Vagina (tissue), 2 donors: ENCODE measurements around the gene HS6ST2. TPM values are rescaled to one million over a fixed set of nuclear protein-coding genes. Genes with fewer than 3 reads are reported as not detected.

Experiments
- DNase-seq, 2 donors: peaks; one replicate each; pipeline ENCODE4 v3.0.0-alpha.2; 2017; ENCODE audit errors: extremely low spot score in 2 of 2
- H3K27ac ChIP-seq: fragments of 200-600 bp; sonication (generic); one replicate; pipeline ENCODE4 v1.5.1; 2019
- H3K27me3 ChIP-seq: fragments of 200-600 bp; sonication (generic); one replicate; pipeline ENCODE4 v1.5.1; 2019
- H3K36me3 ChIP-seq, 2 donors: fragments of 200-600 bp; sonication (generic); one replicate each; pipeline ENCODE4 v1.5.1; 2017 to 2019
- H3K4me1 ChIP-seq: fragments of 200-600 bp; sonication (generic); one replicate; pipeline ENCODE4 v1.5.1; 2019
- H3K4me3 ChIP-seq, 2 donors: fragments of 200-600 bp; sonication (generic); 1 replicate in 1 of 2; 2 replicates in 1 of 2; pipeline ENCODE4 v1.5.1; 2016 to 2019
- H3K9me3 ChIP-seq: fragments of 200-600 bp; sonication (generic); one replicate; pipeline ENCODE4 v1.5.1; 2019
- POLR2A ChIP-seq, 2 donors: fragments of 450-650 bp; IDR thresholded peaks; one replicate each; pipeline ENCODE4 v1.6.1; 2017; ENCODE audit warnings: antibody characterized with exemption in 2 of 2, mild to moderate bottlenecking in 2 of 2, moderate library complexity in 2 of 2
- POLR2AphosphoS5 ChIP-seq, 2 donors: sonication (generic); formaldehyde crosslinking; IDR thresholded peaks; one replicate each; pipeline ENCODE4 v1.9.0; 2017; ENCODE audit warnings: antibody characterized with exemption in 2 of 2, mild to moderate bottlenecking in 2 of 2, low read depth in 1 of 2; ENCODE audit not compliant: insufficient read depth in 1 of 2
- intact Hi-C: fragments of 100-400 bp; cut with DNase I; formaldehyde crosslinking; loops from one replicate; pipeline ENCODE4 v1.15.1; 2023
- total RNA-seq: library from RNA; depleted of rRNA; stranded (reverse); fragments of >200 nt; gene quantifications from one replicate; pipeline ENCODE4 v1.2.3, GENCODE V29; 2016
- TF ChIP-seq, protein P1 (sequence below), 3 experiments: fragments of 450-650 bp in 2 of 3; fragments of 200-600 bp in 1 of 3; sonication (generic) in 1 of 3; IDR thresholded peaks; one replicate each; pipeline ENCODE4 v1.5.1; 2017 to 2019; ENCODE audit warnings: antibody characterized with exemption in 3 of 3, mild to moderate bottlenecking in 2 of 3, moderate library complexity in 2 of 3

Gene HS6ST2
- total RNA-seq, 1 donor from 2014 or later, result 0.74 TPM

- TF ChIP-seq POLR2A (IDR thresholded peaks at IDR 0.05) (no peak), POLR2AphosphoS5 (IDR thresholded peaks at IDR 0.05; ENCODE audit: insufficient read depth in 1 of 2, low read depth in 1 of 2) (no peak)
- TF ChIP-seq, protein P1, sequence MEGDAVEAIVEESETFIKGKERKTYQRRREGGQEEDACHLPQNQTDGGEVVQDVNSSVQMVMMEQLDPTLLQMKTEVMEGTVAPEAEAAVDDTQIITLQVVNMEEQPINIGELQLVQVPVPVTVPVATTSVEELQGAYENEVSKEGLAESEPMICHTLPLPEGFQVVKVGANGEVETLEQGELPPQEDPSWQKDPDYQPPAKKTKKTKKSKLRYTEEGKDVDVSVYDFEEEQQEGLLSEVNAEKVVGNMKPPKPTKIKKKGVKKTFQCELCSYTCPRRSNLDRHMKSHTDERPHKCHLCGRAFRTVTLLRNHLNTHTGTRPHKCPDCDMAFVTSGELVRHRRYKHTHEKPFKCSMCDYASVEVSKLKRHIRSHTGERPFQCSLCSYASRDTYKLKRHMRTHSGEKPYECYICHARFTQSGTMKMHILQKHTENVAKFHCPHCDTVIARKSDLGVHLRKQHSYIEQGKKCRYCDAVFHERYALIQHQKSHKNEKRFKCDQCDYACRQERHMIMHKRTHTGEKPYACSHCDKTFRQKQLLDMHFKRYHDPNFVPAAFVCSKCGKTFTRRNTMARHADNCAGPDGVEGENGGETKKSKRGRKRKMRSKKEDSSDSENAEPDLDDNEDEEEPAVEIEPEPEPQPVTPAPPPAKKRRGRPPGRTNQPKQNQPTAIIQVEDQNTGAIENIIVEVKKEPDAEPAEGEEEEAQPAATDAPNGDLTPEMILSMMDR (IDR thresholded peaks at IDR 0.05), result no peak
- H3K27me3 ChIP-seq, result no peaks in the 10 kb centered on the region
- no peaks in the 10 kb centered on the region for H3K4me1 ChIP-seq
- no peaks in the 10 kb centered on the region for H3K9me3 ChIP-seq
- no peak for DNase-seq
- no peaks in the 10 kb centered on the region for H3K36me3 ChIP-seq
- H3K27ac ChIP-seq, result no peak overlapping the region
- no peak overlapping the region for H3K4me3 ChIP-seq
- intact Hi-C loops, result no loop called here
Measured at GRCh38 chrX:132618810-132619209, 339.6 kb downstream of the HS6ST2 start.

DNA sequence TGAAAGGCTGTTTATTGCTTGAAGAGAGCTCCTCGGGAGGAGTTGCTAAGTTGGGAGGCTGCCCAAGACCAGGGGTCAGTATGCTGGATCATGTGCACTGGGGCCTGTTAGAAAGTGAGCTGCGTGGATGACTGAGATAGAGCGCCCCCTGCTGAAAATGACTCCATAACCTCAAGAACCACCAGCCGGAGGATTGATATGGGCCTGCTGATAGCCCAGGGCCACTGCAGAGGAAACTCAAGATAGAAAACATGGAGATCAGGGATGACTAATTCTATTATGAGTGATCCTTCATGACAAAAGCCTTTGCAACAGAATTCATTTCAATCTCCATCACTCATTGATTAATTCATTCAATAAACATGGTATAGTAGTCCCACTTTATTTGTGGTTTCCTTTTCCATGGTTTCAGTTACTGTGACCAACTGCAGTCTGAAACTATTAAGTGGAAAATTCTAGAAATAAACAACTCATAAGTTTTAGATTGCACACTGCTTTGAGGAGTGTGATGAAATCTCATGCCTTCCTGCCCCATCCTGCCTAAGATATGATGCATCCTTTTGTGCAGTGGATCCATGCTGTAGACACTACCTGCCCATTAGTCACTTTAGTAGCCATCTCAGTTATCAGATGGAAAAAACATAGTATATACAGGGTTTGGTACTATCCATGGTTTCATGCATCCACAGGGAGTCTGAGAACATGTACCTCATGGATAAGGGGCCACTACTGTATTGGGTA is 342.9 kb downstream of the HS6ST2 start:
- Histone ChIP-seq H3K27ac (no peak overlapping the region), H3K27me3 (no peaks in the 10 kb centered on the region), H3K4me1 (no peaks in the 10 kb centered on the region), H3K4me3 (no peak overlapping the region), H3K9me3 (no peaks in the 10 kb centered on the region), H3K36me3 (no peaks in the 10 kb centered on the region)
- intact Hi-C loops, result no loop called here
- DNase-seq, result no peak
- TF ChIP-seq POLR2A (IDR thresholded peaks at IDR 0.05), result no peak
- TF ChIP-seq, protein P1 (IDR thresholded peaks at IDR 0.05), result peak in 1 of 3 experiments; percentile 22

DNA sequence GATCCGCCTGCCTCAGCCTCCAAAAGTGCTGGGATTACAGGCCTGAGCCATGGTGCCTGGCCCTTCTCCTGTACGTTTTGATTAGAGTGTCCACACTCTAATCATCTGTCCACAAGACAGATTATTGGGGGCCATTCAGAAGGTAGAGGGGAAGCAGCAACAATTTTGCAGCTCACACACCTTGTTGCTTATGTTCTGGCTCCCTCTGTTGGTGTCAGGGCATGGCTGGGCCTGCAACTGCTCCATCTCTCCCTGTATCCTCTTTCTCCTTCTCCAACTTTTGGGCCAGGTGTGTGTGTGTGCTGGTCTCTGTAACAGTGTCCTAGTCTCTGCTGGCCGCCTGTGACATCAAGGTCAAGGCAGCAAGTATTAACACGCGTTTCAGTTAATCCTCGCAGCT is 344.1 kb downstream of the HS6ST2 start:
- H3K27ac ChIP-seq, result no peak overlapping the region
- H3K4me1 ChIP-seq, result no peaks in the 10 kb centered on the region
- TF ChIP-seq POLR2A (IDR thresholded peaks at IDR 0.05), result no peak
- H3K4me3 ChIP-seq, result no peak overlapping the region
- no peaks in the 10 kb centered on the region for H3K36me3 ChIP-seq
- no peaks in the 10 kb centered on the region for H3K9me3 ChIP-seq
- H3K27me3 ChIP-seq, result no peaks in the 10 kb centered on the region
- DNase-seq, result no peak
- intact Hi-C loops, result no loop called here

- Histone ChIP-seq H3K27ac (no peak overlapping the region), H3K4me1 (no peaks in the 10 kb centered on the region), H3K36me3 (no peaks in the 10 kb centered on the region), H3K4me3 (no peak overlapping the region), H3K27me3 (no peaks in the 10 kb centered on the region), H3K9me3 (no peaks in the 10 kb centered on the region)
- intact Hi-C loops, result no loop called here
- no peak for DNase-seq
- TF ChIP-seq, protein P1 (IDR thresholded peaks at IDR 0.05), result no peak
- TF ChIP-seq POLR2A (IDR thresholded peaks at IDR 0.05), result no peak
- TF ChIP-seq POLR2AphosphoS5 (IDR thresholded peaks at IDR 0.05; ENCODE audit: insufficient read depth in 1 of 2, low read depth in 1 of 2), result no peak
Measured at GRCh38 chrX:132613801-132614200, 344.6 kb downstream of the HS6ST2 start.

DNA sequence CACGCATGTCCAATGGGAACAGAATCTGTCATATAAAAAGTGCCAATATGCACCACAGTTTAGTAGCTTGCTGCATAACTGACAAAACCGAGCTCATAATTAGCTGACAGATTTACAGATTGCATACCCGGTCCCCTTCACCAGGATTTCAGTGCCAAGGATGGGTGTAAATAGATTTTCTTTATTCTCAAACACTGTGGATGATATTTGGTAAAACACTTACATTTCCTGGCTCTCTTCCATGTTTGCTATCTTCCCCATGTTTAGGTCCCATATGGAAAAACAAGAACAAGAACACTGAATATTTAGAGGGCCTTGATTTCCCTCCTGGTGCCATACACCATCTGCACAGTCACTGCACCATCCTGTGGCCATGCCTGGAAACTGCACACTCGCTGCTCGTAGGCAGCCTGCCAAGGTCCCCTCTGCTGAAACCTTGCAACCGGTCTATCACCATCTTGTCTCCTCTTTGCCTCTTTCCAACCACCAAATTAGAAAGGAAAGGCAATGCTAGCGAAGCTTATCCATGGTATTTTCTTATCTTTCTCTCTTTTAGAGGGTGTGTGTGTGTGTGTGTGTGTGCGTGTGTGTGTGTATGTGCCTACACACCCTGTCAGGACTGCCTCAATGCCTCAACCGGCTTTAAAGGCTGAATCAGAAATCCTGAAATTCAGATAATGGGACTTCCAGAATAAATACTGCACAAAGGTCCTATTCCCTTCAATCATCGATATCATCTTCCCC is 345.4 kb downstream of the HS6ST2 start:
- H3K4me3 ChIP-seq, result no peak overlapping the region
- H3K4me1 ChIP-seq, result no peaks in the 10 kb centered on the region
- H3K36me3 ChIP-seq, result no peaks in the 10 kb centered on the region
- no peak for DNase-seq
- intact Hi-C loops, result no loop called here
- no peak for TF ChIP-seq POLR2AphosphoS5 (IDR thresholded peaks at IDR 0.05; ENCODE audit: insufficient read depth in 1 of 2, low read depth in 1 of 2)
- TF ChIP-seq, protein P1 (IDR thresholded peaks at IDR 0.05), result peak in 1 of 3 experiments; percentile 12
- no peaks in the 10 kb centered on the region for H3K9me3 ChIP-seq
- H3K27me3 ChIP-seq, result no peaks in the 10 kb centered on the region
- no peak overlapping the region for H3K27ac ChIP-seq
